ENCODE results near the gene LNX2.

Gene LNX2

GRCh38 chr13:27620377-27621115 lies at the start of gene LNX2:
Gene LNX2, minus strand, starts transcription at chr13:27620529. Its CDS starts 38,826 bp downstream, at chr13:27581703.
- in situ Hi-C loops (cut with HindIII; ENCODE audit: low sequenced_read_pairs): no loop called here

- in situ Hi-C loops (cut with HindIII; ENCODE audit: low sequenced_read_pairs): no loop called here
Measured at GRCh38 chr13:27667946-27668345, 47.6 kb upstream of the LNX2 start.

GRCh38 chr13:27666951-27667350 lies 46.6 kb upstream of the LNX2 start:
- in situ Hi-C loops (cut with HindIII; ENCODE audit: low sequenced_read_pairs): no loop called here

- in situ Hi-C loops (cut with HindIII; ENCODE audit: low sequenced_read_pairs): no loop called here
Measured at GRCh38 chr13:27665761-27666160, 45.4 kb upstream of the LNX2 start.

GRCh38 chr13:27665333-27665732 lies 45.0 kb upstream of the LNX2 start:
- in situ Hi-C loops (cut with HindIII; ENCODE audit: low sequenced_read_pairs): no loop called here

- in situ Hi-C loops (cut with HindIII; ENCODE audit: low sequenced_read_pairs): no loop called here
Measured at GRCh38 chr13:27663947-27664346, 43.6 kb upstream of the LNX2 start.

- in situ Hi-C loops (cut with HindIII; ENCODE audit: low sequenced_read_pairs): no loop called here
Measured at GRCh38 chr13:27662738-27663470, 42.6 kb upstream of the LNX2 start.

- in situ Hi-C loops (cut with HindIII; ENCODE audit: low sequenced_read_pairs): no loop called here
Measured at GRCh38 chr13:27661017-27661416, 40.7 kb upstream of the LNX2 start.

- in situ Hi-C loops (cut with HindIII; ENCODE audit: low sequenced_read_pairs): no loop called here
Measured at GRCh38 chr13:27660511-27660910, 40.2 kb upstream of the LNX2 start.

- in situ Hi-C loops (cut with HindIII; ENCODE audit: low sequenced_read_pairs): no loop called here
Measured at GRCh38 chr13:27659145-27659865, 39.0 kb upstream of the LNX2 start.

GRCh38 chr13:27658546-27658945 lies 38.2 kb upstream of the LNX2 start:
- in situ Hi-C loops (cut with HindIII; ENCODE audit: low sequenced_read_pairs): no loop called here

GRCh38 chr13:27657724-27658123 lies 37.4 kb upstream of the LNX2 start:
- in situ Hi-C loops (cut with HindIII; ENCODE audit: low sequenced_read_pairs): no loop called here

DNA sequence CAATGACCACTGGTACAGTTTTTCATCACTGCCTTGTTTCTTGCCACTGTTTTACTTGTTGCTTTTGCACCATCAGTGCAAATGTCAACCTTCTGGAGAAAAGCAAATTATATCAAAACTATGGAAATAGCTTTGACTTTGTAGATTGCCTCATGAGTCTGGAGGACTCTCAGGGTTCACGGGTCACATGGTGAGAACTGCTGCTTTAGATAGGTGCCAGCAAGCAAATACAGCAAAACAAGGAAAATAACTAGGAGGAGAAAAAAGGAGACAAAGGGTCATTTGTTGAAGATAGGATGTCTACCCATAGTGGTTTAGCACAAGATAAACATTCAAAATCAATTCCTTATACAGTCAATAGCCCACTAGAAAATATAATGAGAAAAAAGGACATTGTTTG lies 34.5 kb upstream of the LNX2 start:
- in situ Hi-C loops (cut with HindIII; ENCODE audit: low sequenced_read_pairs): no loop called here

GRCh38 chr13:27654059-27654458 lies 33.7 kb upstream of the LNX2 start:
- in situ Hi-C loops (cut with HindIII; ENCODE audit: low sequenced_read_pairs): no loop called here

DNA sequence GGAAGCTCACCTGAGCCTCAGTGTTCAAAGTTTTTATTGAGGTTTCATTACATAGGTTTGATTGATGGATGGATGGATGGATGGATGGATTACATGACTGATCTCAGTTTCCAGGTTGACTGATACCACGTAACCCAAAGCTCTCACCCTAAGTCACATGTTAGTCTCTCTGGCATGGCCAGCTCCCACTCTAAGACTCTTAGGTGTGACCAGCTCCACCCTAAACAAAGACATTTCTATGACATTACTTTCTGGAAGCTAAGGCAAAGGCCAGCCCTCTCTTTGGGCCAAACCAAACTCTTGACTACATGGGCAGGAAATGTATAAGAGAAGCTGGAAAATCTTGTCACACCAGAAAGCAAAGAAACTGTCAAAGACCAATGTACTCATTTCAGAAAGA lies 30.0 kb upstream of the LNX2 start:
- in situ Hi-C loops (cut with HindIII; ENCODE audit: low sequenced_read_pairs): no loop called here

DNA sequence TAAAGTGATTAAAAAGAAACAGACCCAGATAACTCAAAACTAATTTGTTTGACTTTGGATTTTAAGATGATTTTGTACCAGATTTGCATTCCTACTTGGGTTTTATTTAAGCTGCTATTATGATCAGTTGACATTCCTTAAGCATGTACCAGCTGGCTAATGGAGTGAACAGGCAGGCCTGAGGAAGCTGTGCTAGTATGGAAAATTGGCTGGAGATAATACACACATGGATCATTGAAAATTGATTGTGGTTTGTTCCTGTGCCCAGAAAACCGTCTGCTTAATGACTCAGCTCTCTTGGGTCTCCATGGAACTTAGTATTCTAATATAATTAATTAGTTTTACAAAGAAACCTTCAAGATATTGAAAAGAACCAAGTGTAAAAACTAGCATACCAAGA lies 24.0 kb upstream of the LNX2 start:
- in situ Hi-C loops (cut with HindIII; ENCODE audit: low sequenced_read_pairs): loop anchor here (25.0 kb wide), 1 partner anchor 643 kb away; no protein-coding TSS in a partner anchor

- in situ Hi-C loops (cut with HindIII; ENCODE audit: low sequenced_read_pairs): loop anchor here (25.0 kb wide), 1 partner anchor 644 kb away; no protein-coding TSS in a partner anchor
Measured at GRCh38 chr13:27643334-27644132, 23.2 kb upstream of the LNX2 start.

GRCh38 chr13:27641711-27642502 lies 21.6 kb upstream of the LNX2 start:
- in situ Hi-C loops (cut with HindIII; ENCODE audit: low sequenced_read_pairs): loop anchor here (25.0 kb wide), 1 partner anchor 645 kb away; no protein-coding TSS in a partner anchor

DNA sequence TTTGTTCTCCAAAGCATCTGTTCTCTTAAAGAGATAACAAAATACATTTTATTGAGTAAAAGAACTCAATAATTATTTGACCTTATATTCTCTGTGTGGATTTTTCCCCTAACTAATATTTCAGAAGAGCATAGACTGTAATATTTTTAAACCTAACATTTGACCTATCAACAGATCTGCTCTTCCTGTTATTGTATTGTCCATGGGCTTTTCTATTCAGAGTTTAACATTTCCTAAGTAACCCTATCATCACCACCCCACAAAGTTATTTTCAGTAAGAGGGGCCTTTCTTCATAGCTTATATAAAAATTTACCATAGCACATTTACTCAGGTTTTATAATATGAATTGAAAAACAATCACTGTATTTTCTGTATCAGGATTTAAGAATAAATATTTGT lies 18.9 kb upstream of the LNX2 start:
- in situ Hi-C loops (cut with HindIII; ENCODE audit: low sequenced_read_pairs): loop anchor here (25.0 kb wide), 1 partner anchor 648 kb away; no protein-coding TSS in a partner anchor

- in situ Hi-C loops (cut with HindIII; ENCODE audit: low sequenced_read_pairs): loop anchor here (25.0 kb wide), 1 partner anchor 649 kb away; no protein-coding TSS in a partner anchor
Measured at GRCh38 chr13:27638521-27638920, 18.2 kb upstream of the LNX2 start.

All from endothelial cell of hepatic sinusoid (primary cell).